Sigmoid colon (tissue), 4 donors: ENCODE data around the gene TTC17.

Source experiments
- CTCF ChIP-seq, 4 experiments: fragments of 450-650 bp in 3 of 4; fragments of 200-600 bp in 1 of 4; IDR thresholded peaks; one replicate each; pipeline ENCODE4 v1.5.1; 2016 to 2019; ENCODE audit warnings: antibody characterized with exemption in 4 of 4, mild to moderate bottlenecking in 3 of 4, moderate library complexity in 2 of 4
- EP300 ChIP-seq, 4 donors: sonication (generic); formaldehyde crosslinking; IDR thresholded peaks; one replicate each; pipeline ENCODE4 v1.6.1; 2017; ENCODE audit warnings: antibody characterized with exemption in 4 of 4
- POLR2A ChIP-seq, 2 donors: fragments of 450-650 bp; IDR thresholded peaks; one replicate each; pipeline ENCODE4 v1.6.1; 2016; ENCODE audit warnings: antibody characterized with exemption in 2 of 2, mild to moderate bottlenecking in 2 of 2, moderate library complexity in 2 of 2
- POLR2AphosphoS5 ChIP-seq, 4 donors: sonication (generic); formaldehyde crosslinking; IDR thresholded peaks; one replicate each; pipeline ENCODE4 v1.6.1; 2017; ENCODE audit warnings: antibody characterized with exemption in 4 of 4

GRCh38 chr11:43537833-43538615 is 179.3 kb downstream of the TTC17 start:
- TF ChIP-seq POLR2A (IDR thresholded peaks at IDR 0.05) = no peak
- TF ChIP-seq CTCF (IDR thresholded peaks at IDR 0.05) = no peak
- TF ChIP-seq EP300 (IDR thresholded peaks at IDR 0.05) = no peak
- TF ChIP-seq POLR2AphosphoS5 (IDR thresholded peaks at IDR 0.05) = no peak
